Natural killer cell (primary cell): ENCODE data around the gene SORL1. TPM values are rescaled to one million over a fixed set of nuclear protein-coding genes. Genes with fewer than 3 reads are reported as not detected.
A peak's percentile ranks its signal among the peaks of the same experiment; 100 is the strongest.

Experiments used
- ATAC-seq, 3 donors: fragments of 150-1000 bp in 2 of 3; fragments of 200-7000 bp in 1 of 3; cut with Tn5 transposase; 1 replicate in 1 of 3; 2 replicates in 2 of 3; pipeline ENCODE4 v1.10.0; 2021; ENCODE audit warnings: mild to moderate bottlenecking in 2 of 3, moderate library complexity in 2 of 3
- DNase-seq, 2 donors: peaks; one replicate each; pipeline versions ENCODE4 v3.0.0 to v3.0.0-alpha.2; 2013 to 2021; ENCODE audit warnings: mixed read lengths in 1 of 2
- H3K27ac ChIP-seq: one replicate; pipeline ENCODE4 v1.5.1; 2013; ENCODE audit warnings: mild to moderate bottlenecking, low read length
- H3K27me3 ChIP-seq: one replicate; pipeline ENCODE4 v1.6.1; 2013; ENCODE audit warnings: low read length; ENCODE audit not compliant: control insufficient read depth, insufficient read depth
- H3K36me3 ChIP-seq: one replicate; pipeline ENCODE4 v1.6.1; 2013; ENCODE audit warnings: low read length; ENCODE audit not compliant: control insufficient read depth, insufficient read depth
- H3K4me1 ChIP-seq: one replicate; pipeline ENCODE4 v1.6.1; 2013; ENCODE audit warnings: low read length; ENCODE audit not compliant: control insufficient read depth, insufficient read depth
- H3K4me3 ChIP-seq: one replicate; pipeline ENCODE4 v1.5.1; 2013; ENCODE audit warnings: low read length
- H3K9me3 ChIP-seq: one replicate; pipeline ENCODE4 v1.6.1; 2013; ENCODE audit warnings: low read length; ENCODE audit not compliant: control insufficient read depth, insufficient read depth
- H3K27ac Mint-ChIP-seq, 2 donors: one replicate each; pipeline ENCODE4 v1.8.0; 2022; ENCODE audit warnings: mild to moderate bottlenecking in 2 of 2, mixed read lengths in 2 of 2, moderate library complexity in 1 of 2
- H3K27me3 Mint-ChIP-seq, 2 donors: one replicate each; pipeline ENCODE4 v1.8.0; 2022; ENCODE audit warnings: low read depth in 2 of 2, mixed read lengths in 2 of 2
- H3K36me3 Mint-ChIP-seq: one replicate; pipeline ENCODE4 v1.8.0; 2022; ENCODE audit warnings: mixed read lengths
- H3K4me1 Mint-ChIP-seq, 2 donors: one replicate each; pipeline ENCODE4 v1.8.0; 2022; ENCODE audit warnings: mixed read lengths in 2 of 2
- H3K4me3 Mint-ChIP-seq: one replicate; pipeline ENCODE4 v1.8.0; 2022; ENCODE audit warnings: mild to moderate bottlenecking, moderate library complexity, mixed read lengths
- H3K9me3 Mint-ChIP-seq, 2 donors: one replicate each; pipeline ENCODE4 v1.8.0; 2022; ENCODE audit warnings: mixed read lengths in 2 of 2
- WGBS: methylation state at CpG from one replicate; pipeline ENCODE4 v1.1.7; 2013; ENCODE audit warnings: missing lambda C conversion rate; ENCODE audit not compliant: insufficient coverage; 5-methylcytosine and 5-hydroxymethylcytosine counted together
- intact Hi-C: fragments of 100-400 bp; cut with micrococcal nuclease; formaldehyde crosslinking; loops from one replicate; pipeline ENCODE4 v1.14.2; 2022
- total RNA-seq, 4 donors: library from RNA; stranded (reverse); fragments of 120-200 nt in 1 of 4; gene quantifications; one replicate each; pipeline versions ENCODE4 v1.2.3 to v1.2.4, GENCODE V29; 2013 to 2022
- TF ChIP-seq, protein P1 (sequence below): fragments of 200-600 bp; IDR thresholded peaks from one replicate; pipeline ENCODE4 v1.8.0; 2022; ENCODE audit warnings: antibody characterized with exemption

The SORL1 gene
- total RNA-seq, 3 donors from 2014 or later (not counting 1 experiment from before 2014, with no cell fraction given): 386 to 519 (median 456) TPM

DNA sequence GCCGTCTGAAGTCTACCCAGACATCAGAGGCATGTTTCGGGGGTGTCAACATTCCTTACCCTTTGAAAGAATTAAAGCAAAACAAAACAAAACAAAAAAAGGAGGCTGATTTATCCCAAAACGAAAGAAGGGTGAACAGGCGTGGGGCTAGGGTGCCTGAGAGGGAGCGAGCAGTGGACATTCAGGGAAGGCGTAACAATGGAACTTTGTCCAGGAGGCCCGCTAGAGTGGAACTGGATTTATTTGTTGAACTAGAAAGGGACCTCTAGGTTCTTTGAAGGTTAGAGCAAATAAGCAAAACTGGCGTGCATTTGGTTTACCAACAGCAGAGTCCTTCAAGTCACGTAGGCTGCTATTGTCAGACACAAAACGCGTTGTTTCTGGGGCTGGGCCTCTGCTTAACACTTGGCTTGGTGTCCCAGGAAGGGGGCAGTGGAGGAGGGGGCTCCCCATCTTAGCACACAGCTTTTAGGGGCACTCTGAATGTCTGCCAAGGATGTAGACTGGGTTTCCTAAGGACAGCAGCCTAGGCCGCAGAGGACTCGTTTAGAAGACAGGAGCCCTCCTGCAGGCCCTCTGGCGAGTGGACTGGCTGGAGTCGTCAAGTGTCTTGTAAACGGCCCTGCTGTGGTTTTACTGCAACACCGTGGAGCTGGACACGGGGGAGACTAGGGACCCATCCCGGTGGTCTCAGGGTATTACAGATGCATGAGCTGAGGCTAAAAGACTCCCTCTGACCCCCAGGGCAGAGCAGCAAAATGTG lies 204.4 kb downstream of the SORL1 start:
- intact Hi-C loops: no loop called here
- DNase-seq: no peak
- H3K27me3 Mint-ChIP-seq: no peaks in the 10 kb centered on the region
- Histone ChIP-seq H3K36me3 (no peaks in the 10 kb centered on the region), H3K27ac (no peak overlapping the region), H3K27me3 (no peaks in the 10 kb centered on the region), H3K4me1 (peaks cover 15% of the 10 kb centered on the region), H3K4me3 (no peak overlapping the region), H3K9me3 (no peaks in the 10 kb centered on the region)
- no peaks in the 10 kb centered on the region for H3K36me3 Mint-ChIP-seq
- H3K27ac Mint-ChIP-seq: peak overlapping the region; percentile 27 to 67
- 88% methylated on average over 19 of the region's 19 CpGs for WGBS
- no peaks in the 10 kb centered on the region for H3K9me3 Mint-ChIP-seq
- H3K4me1 Mint-ChIP-seq: peaks cover 14 to 23% of the 10 kb centered on the region in 2 donors
- H3K4me3 Mint-ChIP-seq: peak overlapping the region; percentile 77
- TF ChIP-seq, protein P1, sequence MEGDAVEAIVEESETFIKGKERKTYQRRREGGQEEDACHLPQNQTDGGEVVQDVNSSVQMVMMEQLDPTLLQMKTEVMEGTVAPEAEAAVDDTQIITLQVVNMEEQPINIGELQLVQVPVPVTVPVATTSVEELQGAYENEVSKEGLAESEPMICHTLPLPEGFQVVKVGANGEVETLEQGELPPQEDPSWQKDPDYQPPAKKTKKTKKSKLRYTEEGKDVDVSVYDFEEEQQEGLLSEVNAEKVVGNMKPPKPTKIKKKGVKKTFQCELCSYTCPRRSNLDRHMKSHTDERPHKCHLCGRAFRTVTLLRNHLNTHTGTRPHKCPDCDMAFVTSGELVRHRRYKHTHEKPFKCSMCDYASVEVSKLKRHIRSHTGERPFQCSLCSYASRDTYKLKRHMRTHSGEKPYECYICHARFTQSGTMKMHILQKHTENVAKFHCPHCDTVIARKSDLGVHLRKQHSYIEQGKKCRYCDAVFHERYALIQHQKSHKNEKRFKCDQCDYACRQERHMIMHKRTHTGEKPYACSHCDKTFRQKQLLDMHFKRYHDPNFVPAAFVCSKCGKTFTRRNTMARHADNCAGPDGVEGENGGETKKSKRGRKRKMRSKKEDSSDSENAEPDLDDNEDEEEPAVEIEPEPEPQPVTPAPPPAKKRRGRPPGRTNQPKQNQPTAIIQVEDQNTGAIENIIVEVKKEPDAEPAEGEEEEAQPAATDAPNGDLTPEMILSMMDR: no peak
- ATAC-seq: no peak

DNA sequence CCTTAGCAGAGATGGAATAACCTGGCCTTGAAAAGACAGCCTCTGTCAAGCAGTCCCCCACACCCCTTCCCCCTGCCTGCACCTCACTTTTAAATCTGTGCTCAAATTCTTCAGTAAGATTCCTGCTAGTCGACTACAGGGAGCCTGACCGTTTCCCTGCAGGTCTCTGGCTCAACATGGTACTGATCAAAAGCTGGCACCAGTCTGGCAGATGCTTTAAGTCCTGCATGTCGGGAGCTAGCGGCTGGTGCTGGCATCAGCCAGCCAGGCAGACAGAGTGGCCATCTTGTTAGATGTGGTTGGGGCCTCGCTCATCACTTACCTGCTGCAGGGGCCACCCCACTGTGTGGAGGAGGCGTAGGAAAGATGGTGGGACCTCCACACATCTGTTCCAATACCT lies 205.0 kb downstream of the SORL1 start:
- TF ChIP-seq, protein P1: no peak
- Histone ChIP-seq H3K9me3 (no peaks in the 10 kb centered on the region), H3K4me3 (no peak overlapping the region), H3K36me3 (no peaks in the 10 kb centered on the region), H3K27ac (no peak overlapping the region), H3K4me1 (peaks cover 15% of the 10 kb centered on the region), H3K27me3 (no peaks in the 10 kb centered on the region)
- Mint-ChIP-seq H3K27me3 (no peaks in the 10 kb centered on the region), H3K4me3 (no peak overlapping the region), H3K36me3 (no peaks in the 10 kb centered on the region), H3K27ac (no peak overlapping the region), H3K4me1 (peaks cover 14 to 17% of the 10 kb centered on the region in 2 donors), H3K9me3 (no peaks in the 10 kb centered on the region)
- intact Hi-C loops: no loop called here
- no peak for DNase-seq
- ATAC-seq: no peak
- WGBS: 94% methylated on average over 5 of the region's 6 CpGs

DNA sequence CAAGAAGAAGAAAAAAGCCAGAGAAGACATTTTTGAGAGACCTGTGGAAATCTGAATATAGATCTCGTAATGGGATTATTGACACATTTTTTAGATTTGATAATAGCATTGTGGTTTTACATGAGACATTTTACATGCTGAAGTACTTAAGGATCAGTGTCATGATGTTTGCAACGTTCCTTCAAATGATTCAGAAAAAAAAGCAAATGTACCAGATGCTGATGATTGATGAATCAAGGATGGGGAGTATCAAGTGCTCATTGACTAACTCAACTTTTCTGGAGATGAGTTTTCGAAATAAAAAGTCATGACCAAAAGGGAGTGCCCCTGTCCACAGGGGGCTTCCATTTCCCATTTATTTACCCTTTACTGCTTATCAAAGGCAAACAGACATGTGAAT lies 207.7 kb downstream of the SORL1 start:
- peaks cover 15% of the 10 kb centered on the region for H3K4me1 ChIP-seq
- no peak overlapping the region for H3K27ac ChIP-seq
- H3K4me3 ChIP-seq: no peak overlapping the region
- no peak for ATAC-seq
- Mint-ChIP-seq H3K9me3 (no peaks in the 10 kb centered on the region), H3K27me3 (no peaks in the 10 kb centered on the region), H3K36me3 (no peaks in the 10 kb centered on the region), H3K4me3 (no peak overlapping the region), H3K4me1 (peaks cover 14 to 15% of the 10 kb centered on the region in 2 donors), H3K27ac (no peak overlapping the region)
- TF ChIP-seq, protein P1: no peak
- H3K27me3 ChIP-seq: no peaks in the 10 kb centered on the region
- H3K36me3 ChIP-seq: no peaks in the 10 kb centered on the region
- WGBS: 83% methylated on average over 3 of the region's 3 CpGs
- no peaks in the 10 kb centered on the region for H3K9me3 ChIP-seq
- intact Hi-C loops: no loop called here
- no peak for DNase-seq
